ENCODE results near the gene AMPD3.

The AMPD3 gene

DNA sequence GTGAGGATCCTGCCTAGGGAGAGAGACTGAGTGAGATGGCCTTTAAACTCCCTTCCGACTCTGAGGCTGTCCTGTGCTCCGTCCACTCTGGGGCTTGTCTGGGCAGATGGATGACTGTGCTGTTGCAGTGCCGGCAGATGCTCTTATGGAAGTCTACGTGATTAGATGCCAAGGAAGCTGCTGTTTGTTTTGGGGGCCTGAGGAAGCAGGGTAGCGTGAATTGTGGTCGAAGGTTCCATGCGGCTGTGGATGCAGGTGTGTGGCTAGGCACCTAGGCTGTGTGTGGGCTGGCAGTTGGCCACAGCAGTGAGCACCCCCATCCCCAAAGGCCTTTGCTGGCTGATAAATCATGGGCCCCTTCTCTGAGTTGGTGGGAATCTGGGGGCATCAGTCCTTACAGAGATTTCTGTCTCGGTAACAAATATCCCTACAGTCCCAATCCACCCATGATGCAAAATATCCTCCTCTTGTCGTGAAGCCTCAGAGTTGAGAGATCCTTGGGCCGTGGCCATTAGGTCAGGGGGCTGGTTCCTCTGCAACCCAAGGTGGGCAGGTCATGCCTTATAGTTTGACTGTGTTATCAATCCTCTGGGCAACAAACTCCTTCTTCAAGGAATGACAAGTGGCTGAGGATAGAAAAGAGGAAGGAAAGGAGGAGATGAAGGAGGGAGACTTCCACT, 31.2 kb downstream of the AMPD3 start:
- FAIRE-seq (no peak), DNase-seq (ENCODE audit: insufficient read length, low spot score) (no peak)

GRCh38 chr11:10487002-10487647, 32.1 kb downstream of the AMPD3 start:
- FAIRE-seq (no peak), DNase-seq (ENCODE audit: insufficient read length, low spot score) (no peak)

DNA sequence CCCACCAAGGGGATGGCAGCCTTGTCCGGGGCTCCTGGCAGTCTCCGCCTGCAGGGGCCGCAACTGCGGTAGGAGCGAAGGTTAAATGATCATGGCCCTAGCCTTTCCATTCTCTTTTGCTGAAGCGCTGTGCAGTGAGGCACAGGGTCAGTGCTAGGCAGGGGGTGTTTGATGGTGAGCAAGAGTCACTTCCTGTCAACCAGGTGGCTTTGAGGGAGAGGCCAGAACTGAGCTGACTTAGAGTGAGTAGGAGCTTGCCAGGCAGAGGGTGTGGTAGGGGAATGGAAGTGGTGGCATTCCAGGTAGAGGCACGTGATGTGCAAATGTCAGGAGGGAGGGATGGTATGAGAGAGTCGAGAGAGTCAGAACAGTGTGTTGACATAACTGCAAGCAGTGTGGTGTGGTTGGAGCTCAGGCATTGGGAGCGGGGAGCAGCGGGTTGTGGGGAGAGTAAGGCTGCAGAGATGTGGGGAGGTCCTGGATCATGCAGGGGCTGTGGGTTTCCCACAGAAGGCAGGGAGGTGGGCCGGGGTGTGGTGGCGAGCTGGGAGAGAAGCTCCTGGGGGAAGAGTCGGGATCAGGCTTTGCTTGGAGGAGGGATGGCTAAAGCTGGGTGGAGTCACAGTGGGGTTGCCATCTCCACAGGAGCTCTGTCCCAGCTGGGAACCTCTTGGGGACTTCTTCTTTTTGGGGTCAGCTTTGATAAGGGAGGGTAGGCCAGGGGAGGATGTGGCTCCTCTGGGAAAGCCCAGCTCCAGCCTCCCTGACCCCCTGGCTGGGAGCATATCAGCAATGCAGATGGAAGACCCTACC, 33.3 kb downstream of the AMPD3 start:
- FAIRE-seq (no peak), DNase-seq (ENCODE audit: insufficient read length, low spot score) (no peak)

GRCh38 chr11:10488934-10489691, 34.0 kb downstream of the AMPD3 start:
- peak; percentile 4 for FAIRE-seq
- peak; percentile 28 for DNase-seq (ENCODE audit: insufficient read length, low spot score)

GRCh38 chr11:10490032-10490397, 35.0 kb downstream of the AMPD3 start:
- DNase-seq (ENCODE audit: insufficient read length, low spot score), result no peak
- FAIRE-seq, result peak; percentile 55

DNA sequence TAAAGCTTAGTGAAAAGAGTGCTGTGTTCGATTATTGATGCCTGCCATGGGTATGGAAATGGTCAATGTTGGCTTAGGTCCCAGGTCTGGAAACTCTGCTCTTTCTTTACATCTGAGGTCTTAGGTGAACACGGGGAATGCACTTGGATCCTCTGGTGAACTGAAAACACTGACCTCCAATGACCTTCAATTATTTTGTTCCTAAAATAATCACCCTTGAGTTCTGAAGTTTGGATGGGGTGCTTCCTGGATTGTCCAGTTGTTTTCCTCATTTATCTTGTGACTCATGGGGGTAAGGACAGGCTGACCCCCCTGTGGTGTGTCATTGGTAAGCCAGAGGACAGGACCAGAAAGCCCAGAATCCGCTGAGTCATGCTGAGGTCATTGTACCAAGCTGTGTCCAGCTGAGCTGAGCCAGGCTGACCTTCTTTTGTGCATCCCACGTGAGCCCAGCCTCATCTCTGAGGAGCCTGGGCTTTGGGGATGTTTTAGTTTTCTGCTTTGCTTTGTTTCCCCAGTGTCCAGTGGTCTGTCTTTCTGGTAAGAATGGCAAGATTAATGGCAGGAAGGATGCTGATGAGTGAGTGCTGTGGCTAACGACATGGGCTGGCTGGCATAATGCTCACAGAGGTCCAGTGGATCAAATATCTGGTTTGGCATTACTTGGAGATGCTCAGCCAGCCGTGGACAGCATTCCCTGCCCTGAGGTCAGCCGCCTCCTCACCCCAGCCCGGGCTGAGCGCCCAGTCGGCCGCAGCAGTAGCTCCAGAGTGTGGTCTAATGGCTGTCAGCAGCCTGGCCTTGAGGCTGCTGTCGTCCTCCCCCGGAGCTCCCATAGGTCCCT, 35.6 kb downstream of the AMPD3 start:
- FAIRE-seq, result no peak
- DNase-seq (ENCODE audit: insufficient read length, low spot score), result no peak

- DNase-seq (ENCODE audit: insufficient read length, low spot score) (no peak), FAIRE-seq (no peak)
Observed at GRCh38 chr11:10492084-10492483, 37.0 kb downstream of the AMPD3 start.

- DNase-seq (ENCODE audit: insufficient read length, low spot score) (no peak), FAIRE-seq (no peak)
Observed at GRCh38 chr11:10493041-10493663, 38.1 kb downstream of the AMPD3 start.

GRCh38 chr11:10494636-10495463, 39.8 kb downstream of the AMPD3 start:
- no peak for FAIRE-seq
- no peak for DNase-seq (ENCODE audit: insufficient read length, low spot score)

DNA sequence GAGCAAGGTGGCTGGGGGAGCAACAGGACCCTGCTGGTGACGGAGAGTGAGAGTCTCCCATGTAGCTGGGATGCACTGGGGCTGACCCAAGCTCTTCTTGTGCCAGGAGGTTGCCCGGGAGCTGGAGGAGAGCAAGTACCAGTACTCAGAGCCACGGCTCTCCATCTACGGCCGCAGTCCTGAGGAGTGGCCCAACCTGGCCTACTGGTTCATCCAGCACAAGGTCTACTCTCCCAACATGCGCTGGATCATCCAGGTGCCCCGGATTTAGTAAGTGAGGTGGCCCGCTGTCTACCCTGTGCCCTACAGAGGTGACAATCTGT, 40.4 kb downstream of the AMPD3 start:
- no peak for FAIRE-seq
- DNase-seq (ENCODE audit: insufficient read length, low spot score), result no peak

DNA sequence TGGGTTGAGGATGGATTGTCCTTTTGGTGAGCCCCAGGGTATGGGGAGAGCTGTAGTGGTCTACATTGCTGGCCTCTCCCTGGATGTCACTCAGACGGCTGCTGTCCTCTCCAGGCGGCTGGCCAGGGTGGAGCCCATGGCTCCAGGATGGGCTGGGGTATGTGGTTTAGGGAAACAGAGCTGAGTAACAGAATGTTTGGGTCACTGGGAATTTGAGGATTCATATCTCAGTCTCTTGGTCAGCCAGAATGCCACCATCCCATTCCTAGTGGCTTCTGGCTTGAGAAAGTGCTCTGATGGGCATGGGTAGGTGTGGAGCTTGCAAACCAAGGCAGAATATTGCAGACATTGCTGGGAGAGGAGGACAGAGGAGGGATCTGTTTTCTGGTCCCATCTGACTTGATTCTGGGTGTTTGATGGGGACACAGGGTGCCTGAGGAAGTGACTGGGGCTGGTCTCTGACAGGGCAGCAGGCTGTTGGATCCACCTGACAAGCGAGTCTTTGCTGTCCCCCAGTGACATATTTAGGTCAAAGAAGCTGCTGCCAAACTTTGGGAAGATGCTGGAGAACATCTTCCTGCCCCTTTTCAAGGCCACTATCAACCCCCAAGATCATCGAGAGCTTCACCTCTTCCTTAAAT, 41.4 kb downstream of the AMPD3 start:
- FAIRE-seq (no peak), DNase-seq (ENCODE audit: insufficient read length, low spot score) (no peak)

GRCh38 chr11:10497371-10498021, 42.4 kb downstream of the AMPD3 start:
- no peak for DNase-seq (ENCODE audit: insufficient read length, low spot score)
- FAIRE-seq, result no peak

DNA sequence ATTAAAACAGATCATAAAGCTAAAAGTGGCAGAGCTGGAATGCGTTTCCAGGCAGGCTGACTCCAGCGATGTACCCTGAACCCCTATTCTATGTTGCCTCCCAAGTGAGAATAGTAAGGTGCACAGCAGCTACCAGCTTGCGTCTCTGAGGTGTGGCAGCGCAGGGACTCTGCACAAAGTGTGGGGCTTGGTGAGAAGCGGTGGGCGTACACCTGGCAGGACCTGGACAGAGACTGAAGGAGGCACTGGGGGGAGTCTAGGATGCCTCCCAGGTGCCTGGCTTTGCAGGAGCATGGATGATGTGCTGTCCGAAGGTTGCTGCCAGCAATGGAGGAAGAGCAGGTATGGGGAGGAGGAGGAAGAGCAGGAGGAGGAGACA, 42.9 kb downstream of the AMPD3 start:
- no peak for DNase-seq (ENCODE audit: insufficient read length, low spot score)
- no peak for FAIRE-seq

DNA sequence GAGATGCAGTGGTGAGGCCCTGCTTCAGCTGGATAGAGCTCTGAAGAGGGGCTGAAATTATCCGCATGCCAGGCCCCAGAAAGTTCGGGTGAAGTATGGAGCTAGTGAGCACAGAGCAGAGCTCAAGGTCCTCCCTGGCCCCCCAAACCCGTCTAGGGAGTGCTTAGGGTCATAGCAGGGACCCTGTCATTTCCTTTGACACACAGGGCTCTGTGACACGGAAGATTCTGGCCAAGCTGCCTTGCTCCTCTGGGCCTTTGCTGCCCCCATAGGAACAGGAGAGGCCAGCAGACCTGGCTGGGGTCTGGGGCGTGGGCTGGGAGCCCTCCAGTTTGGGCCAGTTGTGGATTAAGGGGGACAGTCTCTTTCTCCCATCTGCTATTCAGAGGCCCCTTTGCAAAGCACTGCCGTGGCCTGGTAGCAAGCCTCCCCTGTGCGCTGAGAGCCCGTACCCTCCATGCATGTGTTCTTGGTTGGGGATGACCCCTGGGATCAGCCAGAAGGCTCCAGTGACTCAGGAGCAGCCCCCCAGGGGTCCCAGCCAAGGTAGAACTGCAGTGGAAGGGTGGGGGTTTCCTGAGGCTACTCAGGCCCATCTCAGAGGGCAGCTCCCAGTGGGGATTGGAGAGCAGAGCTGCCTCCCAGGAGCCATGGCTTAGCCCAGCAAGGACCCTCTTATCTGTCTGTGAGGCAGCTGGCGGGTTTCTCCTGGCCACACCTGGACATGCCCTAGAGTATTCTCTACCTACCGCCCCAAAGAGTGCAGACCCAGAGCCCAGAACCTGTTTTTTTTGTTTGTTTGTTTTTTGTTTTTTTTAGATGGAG, 43.6 kb downstream of the AMPD3 start:
- FAIRE-seq, result no peak
- DNase-seq (ENCODE audit: insufficient read length, low spot score), result no peak

DNA sequence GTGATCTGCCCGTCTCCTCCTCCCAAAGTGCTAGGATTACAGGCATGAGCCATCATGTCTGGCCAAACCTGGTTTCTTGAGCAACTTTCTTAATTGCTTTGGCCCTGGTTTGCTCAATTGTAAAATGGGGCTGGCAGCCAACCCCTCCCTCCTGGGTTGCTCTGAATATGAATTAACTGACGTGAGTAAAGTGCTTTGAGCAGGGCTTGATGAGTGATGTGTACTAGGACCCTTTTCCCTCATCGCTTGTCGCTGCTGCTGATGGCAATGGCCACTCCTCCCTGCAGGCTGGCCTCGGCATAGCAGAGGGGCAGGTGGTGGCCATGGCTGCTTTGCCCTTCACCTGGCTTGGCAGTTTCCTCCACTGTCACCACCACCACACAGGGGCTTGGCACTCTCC, 44.4 kb downstream of the AMPD3 start:
- DNase-seq (ENCODE audit: insufficient read length, low spot score) (no peak), FAIRE-seq (no peak)

DNA sequence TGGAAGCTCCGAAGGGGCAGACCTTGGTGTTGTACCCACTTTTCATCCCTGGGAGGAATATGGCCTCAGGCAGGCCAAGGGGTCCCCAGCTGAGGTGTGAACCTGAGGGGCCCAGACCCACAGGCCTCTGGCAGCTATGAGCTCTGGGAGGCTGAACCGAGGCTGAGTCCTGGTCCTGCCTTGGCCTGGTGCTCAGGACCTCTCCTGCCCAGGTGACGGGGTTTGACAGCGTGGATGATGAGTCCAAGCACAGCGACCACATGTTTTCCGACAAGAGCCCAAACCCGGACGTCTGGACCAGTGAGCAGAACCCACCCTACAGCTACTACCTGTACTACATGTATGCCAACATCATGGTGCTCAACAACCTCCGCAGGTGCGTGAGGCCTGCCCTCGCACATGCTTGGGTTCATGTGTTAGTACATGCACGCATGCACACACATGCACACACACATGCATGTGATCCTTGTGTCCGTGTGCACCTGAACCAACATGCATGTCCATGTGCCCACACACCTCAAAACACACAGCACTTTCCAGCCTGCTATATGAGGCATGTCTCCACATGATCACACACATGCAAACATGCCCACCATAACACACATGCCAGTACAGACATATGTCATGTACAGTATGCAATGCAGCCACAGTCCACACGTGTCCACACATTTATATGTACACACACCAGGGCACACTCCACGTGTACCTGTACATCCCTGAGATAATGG, 45.0 kb downstream of the AMPD3 start:
- no peak for FAIRE-seq

More for the DNA sequence above, 45.0 kb downstream of the AMPD3 start:
- no peak for DNase-seq (ENCODE audit: insufficient read length, low spot score)
